ENCODE data around the gene SCUBE1. TPM values are rescaled to one million over a fixed set of nuclear protein-coding genes. Genes with fewer than 3 reads are reported as not detected.

SCUBE1 gene
- total RNA-seq, 1 donor from 2014 or later, result 0.39 TPM

DNA sequence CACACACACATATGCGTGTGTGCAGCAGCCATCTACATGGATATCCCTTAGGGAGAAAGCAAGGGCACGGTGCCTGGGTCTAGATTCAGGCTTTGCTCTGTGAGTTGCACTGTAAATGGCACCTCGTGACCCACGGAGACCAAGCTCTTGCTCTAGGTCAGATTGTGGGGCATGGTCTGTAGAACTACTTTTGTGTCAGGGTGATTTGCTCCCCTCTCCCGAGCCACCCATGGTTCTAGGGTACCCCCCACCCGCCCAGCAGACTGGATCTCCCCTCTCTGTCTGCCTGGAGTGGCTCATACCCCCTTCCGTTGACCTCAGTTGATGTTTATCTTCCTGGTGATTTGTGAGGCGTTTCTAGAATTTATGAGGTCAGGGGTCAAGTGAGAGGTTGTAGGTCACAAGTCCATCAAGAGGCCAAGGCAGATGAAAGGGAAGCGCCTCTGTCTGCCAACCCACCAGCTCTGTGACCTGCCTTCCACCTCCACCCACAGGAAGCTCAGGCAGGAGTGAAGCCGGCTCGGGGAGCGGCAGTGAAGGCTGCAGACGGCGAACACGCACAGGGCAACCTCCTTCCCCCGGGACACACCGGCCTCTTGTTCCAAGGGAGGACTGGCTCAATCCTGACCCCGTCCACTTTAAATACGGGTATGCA lies 80.1 kb downstream of the SCUBE1 start:
- intact Hi-C loops (cut with micrococcal nuclease), result loop anchor here (1.0 to 2.0 kb wide), 3 partner anchors 32 to 174 kb away; partner anchors contain the start of gene TTLL1

DNA sequence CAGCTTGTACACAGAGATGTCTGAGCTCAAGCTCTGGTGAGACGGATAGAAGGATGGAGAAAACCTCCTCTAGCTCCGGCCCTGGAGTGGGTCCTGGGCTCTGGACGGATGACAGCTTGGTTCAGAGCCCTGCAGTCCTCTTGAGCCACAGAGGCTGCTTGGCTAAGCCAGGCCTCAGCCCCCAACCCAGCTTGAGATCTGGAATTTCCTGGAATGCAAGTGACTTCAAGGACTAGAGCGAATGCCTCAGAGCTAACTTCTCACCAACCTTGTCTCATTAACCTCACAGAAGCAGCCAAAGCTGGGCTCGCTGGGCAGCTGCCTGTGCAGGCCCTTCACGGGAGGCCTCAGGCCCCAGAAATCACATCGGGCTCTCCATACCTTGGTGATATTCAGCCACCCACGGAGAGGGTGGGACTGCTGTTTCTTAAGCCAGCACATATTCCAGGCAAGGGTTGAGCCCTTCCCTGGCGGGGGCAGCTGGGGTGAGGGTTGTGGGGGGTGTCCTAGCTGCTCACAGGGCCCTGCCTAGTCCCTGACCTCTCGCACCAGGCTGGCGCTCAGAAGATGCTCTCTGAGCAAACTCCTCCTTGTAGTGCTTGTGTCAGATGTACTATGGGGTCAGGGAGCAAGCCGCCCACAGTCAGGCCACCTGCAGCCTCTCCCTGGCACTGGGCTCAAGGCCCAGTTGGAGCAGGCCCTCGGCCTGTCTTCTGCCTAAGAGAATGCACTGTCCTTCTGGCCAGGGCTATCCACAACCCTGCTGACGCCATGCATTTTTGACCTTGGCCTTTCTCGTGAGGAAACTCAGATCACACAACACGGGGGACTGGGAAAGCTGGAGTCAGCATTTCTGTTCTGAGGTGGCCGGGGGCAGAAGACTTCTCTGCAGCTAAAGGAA lies 82.6 kb downstream of the SCUBE1 start:
- intact Hi-C loops (cut with micrococcal nuclease), result no loop called here

DNA sequence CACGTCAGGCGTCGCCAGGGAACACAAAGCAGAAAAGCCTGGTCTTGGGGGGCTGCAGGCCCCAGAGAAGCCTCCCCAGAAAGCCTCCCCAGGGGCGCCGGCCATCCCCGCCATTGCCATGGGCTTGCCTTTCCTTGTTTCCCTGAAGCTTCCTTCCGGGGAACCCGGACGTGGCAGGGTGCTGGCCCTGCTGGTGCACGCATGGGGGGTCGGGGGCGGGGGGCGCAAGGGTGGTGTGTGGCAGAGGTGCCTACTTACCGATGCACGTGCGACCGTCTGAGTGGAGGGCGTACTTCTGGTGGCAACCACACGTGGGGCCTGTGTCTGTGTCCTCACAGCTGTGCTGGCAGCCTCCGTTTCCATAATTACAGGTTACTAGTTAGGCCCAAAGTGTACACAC lies 85.2 kb downstream of the SCUBE1 start:
- intact Hi-C loops (cut with micrococcal nuclease), result no loop called here

DNA sequence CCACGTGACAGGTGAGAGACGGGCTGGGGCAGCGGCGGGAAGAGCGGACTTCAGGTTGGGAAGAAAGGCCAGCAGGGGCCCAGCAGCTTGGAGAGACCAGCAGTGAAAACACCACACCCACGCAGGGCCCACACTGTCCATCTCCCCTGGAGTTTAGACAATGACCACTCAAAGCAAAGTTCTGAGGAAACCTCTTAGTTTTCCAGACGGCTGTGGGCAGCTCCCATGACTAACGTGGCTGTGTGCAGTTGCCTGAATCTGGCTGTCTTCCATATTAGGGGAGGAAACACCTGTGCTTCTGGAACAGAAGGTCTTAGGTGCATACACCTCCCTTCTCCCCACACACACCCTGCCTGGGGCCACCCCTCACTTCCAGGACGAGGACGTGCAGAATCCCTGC lies 85.6 kb downstream of the SCUBE1 start:
- intact Hi-C loops (cut with micrococcal nuclease), result no loop called here

DNA sequence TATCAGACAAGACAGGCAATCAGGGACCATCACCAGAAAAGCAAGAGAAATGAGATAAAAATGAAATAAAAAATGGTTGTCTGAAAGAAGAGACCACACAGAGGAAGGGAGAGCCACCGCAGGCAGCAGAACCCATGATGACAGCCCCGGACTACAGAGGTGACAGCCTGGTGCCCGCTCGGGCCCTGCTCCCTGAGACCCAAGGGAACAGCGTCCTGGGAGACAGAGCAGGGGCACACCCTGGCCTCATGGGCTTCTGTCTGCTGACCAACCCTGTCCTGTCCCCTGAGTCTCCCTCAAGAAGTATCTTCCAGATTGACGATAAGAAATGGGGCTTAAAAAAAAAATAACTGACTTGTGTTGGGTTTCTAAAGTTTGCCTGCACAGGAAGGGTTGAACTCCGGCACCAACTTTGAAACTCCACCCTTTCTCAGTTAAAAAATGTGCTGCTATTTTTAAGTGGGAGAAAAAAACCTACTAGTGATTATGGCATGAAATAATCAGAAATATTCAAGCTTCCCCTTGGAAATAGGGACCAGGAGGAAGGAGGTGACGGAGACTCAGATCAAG lies 86.1 kb downstream of the SCUBE1 start:
- intact Hi-C loops (cut with micrococcal nuclease), result no loop called here

DNA sequence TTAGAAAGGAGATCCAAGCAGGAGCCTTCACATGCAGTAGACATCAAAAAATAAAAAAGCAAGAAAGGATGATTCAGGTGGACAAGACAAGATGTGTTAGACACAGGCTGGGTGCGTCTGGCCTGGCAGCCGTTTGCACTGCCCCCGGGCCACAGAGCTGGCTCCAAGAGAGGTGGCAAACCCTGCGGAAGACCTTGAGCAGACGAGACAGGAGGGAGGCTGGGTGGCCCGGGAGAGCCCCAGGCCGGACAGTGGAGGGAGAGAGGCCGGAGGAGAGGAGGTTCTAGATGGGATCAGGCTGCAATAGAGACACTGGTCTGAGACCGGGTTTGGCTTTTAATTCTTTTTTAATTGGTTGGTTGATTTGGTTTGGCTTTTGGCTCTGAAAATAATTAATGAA lies 86.6 kb downstream of the SCUBE1 start:
- intact Hi-C loops (cut with micrococcal nuclease), result no loop called here

DNA sequence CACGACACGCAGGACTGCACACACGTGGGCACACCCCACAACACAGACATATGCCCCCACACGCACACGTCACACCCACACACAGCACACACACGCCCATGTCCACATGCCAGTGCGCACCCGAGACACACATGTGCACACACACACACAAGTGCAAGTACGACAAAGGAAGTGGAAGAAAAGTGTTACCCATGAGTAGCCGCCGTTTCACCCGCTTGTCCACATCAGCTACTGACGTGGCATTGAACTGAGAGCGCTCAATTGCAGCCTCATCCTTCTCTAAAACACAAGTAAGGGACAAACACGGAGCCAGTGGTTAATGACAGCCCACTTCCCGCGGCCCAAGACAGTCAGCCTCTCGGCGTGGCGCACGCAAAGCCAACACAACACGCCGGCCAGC lies 87.9 kb downstream of the SCUBE1 start:
- intact Hi-C loops (cut with micrococcal nuclease), result no loop called here

DNA sequence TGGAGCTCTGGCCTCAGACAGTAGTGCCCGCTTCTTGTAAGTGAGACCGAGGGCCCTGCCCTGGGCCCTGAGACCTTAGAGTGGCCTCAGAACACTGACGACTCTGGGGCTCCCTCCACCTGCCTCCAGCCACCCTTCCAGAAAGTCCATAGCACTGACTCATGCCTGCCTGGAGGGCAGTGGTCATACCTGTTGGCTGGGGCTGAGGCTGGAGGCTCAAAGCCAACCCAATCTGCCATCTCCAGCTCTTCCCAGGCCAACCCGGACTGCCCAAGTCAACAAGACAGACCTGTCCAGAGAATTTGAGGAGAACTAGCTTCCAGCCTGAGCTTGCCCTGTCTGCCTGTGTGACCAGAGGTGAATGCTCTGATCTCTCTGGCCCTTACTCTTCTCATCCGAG lies 89.3 kb downstream of the SCUBE1 start:
- intact Hi-C loops (cut with micrococcal nuclease), result no loop called here

DNA sequence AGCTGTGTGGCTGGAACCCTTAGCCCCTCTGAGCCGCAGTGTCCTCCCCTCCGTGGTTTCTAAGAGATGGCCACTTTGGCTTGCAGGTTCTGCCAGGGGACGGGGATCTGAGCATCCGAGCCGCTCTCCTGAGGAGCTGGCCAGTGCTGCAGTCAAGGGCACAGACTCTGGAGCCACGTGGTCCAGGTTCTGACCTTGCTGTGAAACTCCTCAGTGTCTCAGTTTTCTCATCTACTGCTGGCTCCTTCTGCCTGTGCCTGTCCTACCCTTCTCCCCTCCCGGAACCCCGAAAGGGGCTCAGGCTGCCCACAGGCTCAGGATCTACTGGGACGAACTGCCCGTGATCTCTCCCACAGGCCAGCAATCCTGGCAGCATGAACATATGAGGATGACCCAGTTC lies 90.9 kb downstream of the SCUBE1 start:
- intact Hi-C loops (cut with micrococcal nuclease), result no loop called here

DNA sequence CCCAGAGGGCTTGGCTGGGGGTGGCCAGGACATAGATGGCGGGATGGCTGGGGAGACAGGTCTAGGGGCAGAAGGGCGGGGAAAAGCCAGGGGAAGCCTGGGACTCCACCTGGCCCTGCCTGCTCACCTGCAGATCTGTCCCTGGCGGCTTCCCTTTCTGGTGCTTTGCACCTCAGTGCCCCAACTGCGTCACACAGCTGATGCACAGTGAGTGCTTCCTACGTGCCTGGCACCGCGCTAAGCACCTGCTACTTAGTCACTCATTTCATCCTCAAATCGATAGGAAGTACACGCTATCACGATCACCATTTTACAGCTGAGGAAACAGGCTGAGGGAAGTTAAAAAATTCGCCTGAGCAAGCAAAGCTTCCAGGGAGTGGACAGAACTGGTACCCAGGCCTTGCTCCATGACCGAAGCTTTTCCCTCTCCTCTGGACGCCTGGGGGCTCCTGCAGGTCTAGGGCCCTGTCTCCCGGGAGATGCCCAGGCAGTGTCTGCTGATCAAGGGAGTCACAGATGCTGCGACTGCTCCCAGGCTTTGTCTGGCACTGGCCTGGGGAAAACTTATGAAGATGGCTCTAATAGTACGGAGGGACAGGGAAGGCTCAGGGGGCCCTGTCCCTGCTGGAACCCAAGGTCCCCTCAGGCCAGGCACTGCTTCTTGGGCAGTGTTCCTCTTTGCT lies 93.2 kb downstream of the SCUBE1 start:
- intact Hi-C loops (cut with micrococcal nuclease), result no loop called here

DNA sequence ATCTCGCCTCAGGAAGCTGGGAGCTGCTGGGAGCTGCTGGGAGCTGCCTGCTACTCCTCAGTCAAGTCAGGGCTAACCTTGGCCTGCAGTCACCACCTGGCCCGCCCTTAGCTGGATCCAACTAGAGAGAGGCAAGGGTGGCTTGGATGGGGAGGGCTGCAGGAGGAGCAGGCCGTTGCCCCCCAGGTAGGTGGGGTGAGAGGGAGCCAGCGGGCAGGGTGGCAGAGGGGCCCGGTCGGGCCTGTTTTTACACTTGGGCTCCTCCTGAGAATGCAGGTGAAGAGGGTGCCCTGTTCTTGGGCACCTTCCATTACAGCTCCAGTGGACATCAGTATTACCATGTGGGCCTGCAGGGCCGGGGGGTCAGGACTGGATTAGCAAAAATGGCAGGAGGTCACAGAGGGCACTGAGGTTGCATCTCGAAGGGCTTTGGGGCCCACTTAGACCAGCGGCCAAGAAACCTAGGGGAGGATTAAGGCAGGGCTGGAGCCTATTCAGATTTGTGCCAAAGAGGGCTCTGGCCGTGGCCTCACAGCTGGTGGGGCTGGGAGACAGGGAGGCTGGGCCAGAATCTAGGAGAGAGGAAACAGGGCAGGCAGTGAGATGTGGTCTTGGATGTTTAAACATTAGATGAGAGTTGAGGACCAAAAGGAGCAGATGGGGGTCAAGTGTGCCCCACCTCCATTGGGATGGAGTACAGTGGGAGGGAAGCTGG lies 95.5 kb downstream of the SCUBE1 start:
- intact Hi-C loops (cut with micrococcal nuclease), result no loop called here

DNA sequence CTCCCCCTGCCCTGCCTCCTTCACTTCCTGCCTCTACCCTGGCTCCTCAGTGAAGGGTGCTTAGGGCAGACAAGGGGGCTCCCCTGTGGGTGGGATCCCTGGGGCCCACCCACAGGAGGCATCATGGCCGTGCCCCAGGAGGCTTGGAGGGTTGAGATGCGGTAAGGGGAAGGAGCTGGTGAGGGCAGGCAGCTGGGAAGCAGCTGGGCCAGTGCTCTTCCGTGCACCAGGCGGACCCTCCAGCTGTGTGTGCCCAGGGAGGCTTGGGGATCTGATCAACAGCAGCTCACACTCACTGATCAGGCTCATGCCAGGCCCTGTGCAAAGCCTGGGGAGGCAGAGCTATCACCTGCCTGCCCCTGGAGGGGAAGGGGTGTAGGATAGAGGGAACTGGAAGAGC lies 97.0 kb downstream of the SCUBE1 start:
- intact Hi-C loops (cut with micrococcal nuclease), result no loop called here

DNA sequence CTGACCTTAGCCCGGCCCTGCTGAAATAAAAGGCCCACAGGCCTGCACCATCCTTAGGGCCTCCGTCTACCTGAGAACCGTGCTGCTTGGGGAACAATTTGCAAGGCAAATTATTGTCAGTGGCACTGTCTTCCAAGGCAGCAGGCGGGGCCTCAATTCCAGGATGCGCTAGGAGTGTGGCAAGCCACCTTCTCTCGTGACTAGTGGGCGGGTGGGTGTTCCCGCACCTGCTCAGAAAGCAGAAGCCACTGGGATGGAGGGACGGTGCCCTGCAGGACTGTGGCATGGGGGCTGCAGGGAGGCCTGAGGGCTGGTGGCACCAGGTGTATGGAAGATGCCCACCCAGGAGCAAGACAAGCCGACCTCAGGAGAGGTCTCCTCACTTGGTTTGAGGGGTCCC lies 97.5 kb downstream of the SCUBE1 start:
- intact Hi-C loops (cut with micrococcal nuclease), result no loop called here

DNA sequence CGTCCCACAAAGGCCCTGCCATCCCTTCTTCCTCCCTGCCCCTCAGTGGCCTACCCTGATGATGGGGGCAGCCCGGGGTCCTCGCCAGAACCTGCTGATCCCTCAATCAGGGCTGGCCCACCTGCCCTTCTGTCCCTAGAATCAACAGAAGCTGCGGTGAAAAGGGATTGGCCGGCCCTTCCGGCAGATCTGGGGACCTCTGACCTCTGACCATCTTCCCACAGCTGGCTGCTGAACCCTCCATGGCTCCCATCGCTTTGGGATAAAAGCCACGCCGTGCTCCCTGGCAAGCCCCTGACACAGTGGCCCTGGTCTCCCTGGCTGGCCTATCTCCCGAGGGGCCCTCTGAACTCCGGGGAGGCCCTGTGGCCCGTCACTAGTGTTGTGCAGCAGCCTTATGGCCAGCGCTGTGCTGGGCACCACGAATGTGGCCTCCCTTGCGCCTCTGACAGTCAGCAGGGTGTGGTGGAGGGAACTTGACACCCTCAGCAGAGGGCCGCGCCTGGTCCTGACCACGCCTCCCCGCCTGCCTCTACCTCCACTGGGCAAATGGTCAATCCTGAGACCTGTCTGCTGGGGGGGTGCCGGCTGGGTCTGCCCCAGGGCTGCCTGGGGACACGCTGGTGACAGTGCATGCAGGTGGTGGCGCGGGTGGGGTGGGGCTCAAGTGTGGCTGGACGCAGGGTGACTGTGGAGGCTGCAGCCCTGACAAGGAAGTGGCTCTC lies 98.2 kb downstream of the SCUBE1 start:
- intact Hi-C loops (cut with micrococcal nuclease), result no loop called here

DNA sequence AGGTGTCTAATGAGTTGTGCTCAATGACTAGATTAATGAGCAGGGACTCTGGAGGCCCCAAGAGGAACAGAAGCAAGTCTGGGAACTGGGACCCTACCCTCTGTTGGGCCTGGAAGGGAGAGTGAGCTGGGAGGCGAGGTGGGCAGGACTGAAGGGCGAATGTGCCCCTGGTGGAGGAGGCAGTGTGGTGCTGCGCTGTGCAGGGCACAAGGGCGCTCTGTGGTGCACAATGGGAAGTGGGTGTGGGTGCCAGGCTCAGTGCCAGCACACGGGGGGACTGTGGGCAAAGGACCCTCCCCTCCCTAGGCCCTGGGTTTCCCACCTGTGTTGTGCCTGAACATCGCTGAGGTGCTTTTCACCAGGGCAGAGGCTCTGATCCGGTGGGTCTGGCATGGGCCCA lies 98.8 kb downstream of the SCUBE1 start:
- intact Hi-C loops (cut with micrococcal nuclease), result no loop called here

DNA sequence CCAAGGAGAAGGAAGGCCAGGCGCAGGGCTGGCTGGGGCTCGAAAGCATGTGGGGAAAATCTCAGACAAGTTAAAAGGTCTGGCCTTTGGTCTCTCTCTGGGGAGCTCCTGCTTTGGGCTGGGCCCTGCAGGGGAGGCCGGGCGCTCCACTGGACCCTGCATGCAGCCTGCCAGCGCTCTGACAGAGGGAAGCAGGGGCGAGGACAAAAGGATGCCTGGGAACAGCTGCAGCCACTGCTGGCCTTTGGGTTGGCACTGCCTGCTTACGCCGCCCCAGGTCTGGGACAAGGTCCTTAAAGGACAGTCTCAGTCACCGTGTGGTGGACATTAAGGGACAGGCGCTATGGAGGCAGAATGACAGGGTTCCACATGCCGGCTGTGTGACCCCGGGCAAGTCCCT lies 99.8 kb downstream of the SCUBE1 start:
- intact Hi-C loops (cut with micrococcal nuclease), result no loop called here

DNA sequence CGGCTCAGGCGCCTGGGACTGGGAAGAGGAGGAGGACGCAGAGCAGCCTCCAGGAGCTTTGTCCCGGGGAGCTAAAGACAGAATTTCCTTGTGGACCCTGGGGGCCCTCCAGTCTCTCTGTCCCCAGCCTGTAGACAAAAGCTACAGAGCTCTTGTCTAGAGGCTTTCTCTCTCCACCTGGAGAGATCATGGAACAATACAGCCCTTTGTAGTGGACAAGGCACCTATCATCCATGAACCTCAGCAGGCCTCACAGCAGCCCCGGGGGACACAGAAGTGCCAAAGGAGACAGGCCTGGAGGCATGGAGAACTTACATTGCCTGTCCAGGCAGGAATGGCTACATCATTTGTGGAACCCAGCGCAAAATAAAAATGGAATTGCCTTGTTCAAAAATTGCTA lies 100.5 kb downstream of the SCUBE1 start:
- intact Hi-C loops (cut with micrococcal nuclease), result no loop called here

DNA sequence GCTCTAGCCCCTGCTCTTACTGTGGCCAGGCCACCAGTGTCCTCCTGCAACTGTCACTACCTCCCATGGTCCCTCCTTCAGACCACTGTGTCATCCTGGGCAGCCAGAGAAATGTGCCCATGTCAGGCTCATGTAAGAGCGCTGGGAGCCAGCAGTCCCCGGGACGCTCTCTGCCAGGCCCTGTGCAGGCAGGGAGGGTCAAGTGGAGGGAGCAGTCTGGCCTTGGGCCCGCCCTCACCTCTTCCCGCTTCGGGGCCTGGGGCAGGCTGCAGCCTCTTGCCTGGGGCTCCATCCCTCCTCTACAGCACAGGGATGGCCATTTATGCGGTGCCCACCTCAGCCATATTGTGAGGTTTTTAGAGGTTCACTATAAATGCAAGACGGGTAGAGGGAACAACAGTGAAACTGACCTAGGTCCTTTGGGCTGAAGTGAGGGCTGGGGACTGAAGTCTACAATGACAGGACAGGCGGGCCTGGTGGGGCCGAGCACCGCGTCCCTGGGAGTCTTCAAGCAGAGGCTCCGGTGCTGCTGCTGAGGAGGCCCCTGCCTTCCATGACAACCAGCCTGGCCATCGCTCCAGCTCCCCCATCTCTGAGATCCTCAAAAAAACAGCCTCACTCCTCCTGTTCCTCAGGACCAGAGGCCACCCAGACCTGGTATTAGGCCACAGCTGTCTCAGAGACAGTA lies 101.3 kb downstream of the SCUBE1 start:
- intact Hi-C loops (cut with micrococcal nuclease), result no loop called here

DNA sequence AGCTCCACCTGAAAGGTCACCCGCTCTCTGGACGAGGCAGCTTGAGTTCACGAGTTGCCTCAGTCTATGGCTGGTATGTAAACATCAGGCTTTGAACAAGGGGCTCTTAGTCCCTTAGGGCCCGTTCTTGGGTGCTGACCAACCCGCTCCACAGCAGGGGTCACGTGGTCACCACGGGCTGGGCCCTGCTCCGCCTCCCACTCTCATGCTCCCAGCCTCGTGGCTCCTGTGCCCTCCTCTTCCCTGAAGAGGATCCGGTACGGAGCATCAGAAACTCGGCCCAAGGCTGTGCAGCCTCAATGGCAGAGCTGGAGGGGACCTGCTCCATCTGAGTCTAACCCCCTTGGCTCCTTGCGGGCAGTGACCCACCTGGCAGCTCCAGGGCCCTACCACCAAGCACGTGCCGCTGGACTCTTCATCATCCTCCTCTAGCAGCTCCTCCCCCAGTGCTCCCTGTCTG lies 102.0 kb downstream of the SCUBE1 start:
- intact Hi-C loops (cut with micrococcal nuclease), result no loop called here

DNA sequence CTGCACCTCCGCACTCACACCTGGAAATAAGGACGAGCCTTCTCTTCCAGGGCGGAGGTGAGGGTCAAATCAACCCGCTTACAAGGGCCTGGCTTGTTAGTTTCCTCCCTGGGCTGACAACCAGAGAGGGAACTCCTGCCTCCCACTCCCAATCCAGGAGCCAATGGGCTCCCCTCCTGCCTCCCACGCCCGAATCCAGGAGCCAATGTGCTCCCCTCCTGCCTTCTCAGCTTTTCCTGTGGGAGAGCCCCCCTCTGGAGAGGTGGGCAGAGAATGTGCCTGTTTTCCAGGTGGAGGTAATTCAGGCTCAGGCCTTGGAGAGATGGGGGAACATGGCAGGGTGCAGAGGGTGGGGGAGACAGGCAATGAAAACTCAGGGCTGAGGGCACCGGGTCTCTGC lies 102.6 kb downstream of the SCUBE1 start:
- intact Hi-C loops (cut with micrococcal nuclease), result no loop called here
